Neural crest cell (in vitro differentiated cells): Measurements from ENCODE around the gene FYCO1. TPM values are rescaled to one million over a fixed set of nuclear protein-coding genes. Genes with fewer than 3 reads are reported as not detected.

Experiments
- DNase-seq: peaks from one replicate; pipeline ENCODE4 v3.0.0; 2021; ENCODE audit warnings: low read depth, mixed read lengths, low spot score
- H3K27ac Mint-ChIP-seq: one replicate; pipeline ENCODE4 v1.8.0; 2021; ENCODE audit warnings: mild to moderate bottlenecking, mixed read lengths; ENCODE audit not compliant: unreplicated experiment
- H3K27me3 Mint-ChIP-seq: 2 replicates; pipeline ENCODE4 v1.8.0; 2021; ENCODE audit warnings: low read depth, mild to moderate bottlenecking, mixed read lengths
- H3K36me3 Mint-ChIP-seq: 2 replicates; pipeline ENCODE4 v1.8.0; 2021; ENCODE audit warnings: low read depth, mild to moderate bottlenecking, mixed read lengths
- H3K4me1 Mint-ChIP-seq: 2 replicates; pipeline ENCODE4 v1.8.0; 2021; ENCODE audit warnings: mixed read lengths
- H3K4me3 Mint-ChIP-seq: one replicate; pipeline ENCODE4 v1.8.0; 2021; ENCODE audit warnings: mild to moderate bottlenecking, mixed read lengths
- H3K9me3 Mint-ChIP-seq: 2 replicates; pipeline ENCODE4 v1.8.0; 2021; ENCODE audit warnings: mixed read lengths
- CTCF ChIP-seq: fragments of 200-600 bp; sonication (generic); conservative IDR thresholded peaks from 2 replicates; pipeline ENCODE4 v1.5.0; 2021; ENCODE audit warnings: antibody characterized with exemption, mild to moderate bottlenecking
- total RNA-seq: library from RNA; stranded (reverse); gene quantifications from 2 replicates; pipeline ENCODE4 v1.2.1, GENCODE V29; 2021

FYCO1 gene
- total RNA-seq, 1 donor from 2014 or later, result 9.7 TPM

- no peaks in the 10 kb centered on the region for H3K27me3 Mint-ChIP-seq
- TF ChIP-seq CTCF, result no peak
- DNase-seq, result no peak
- H3K4me1 Mint-ChIP-seq, result no peaks in the 10 kb centered on the region
- no peaks in the 10 kb centered on the region for H3K9me3 Mint-ChIP-seq
- no peak overlapping the region for H3K4me3 Mint-ChIP-seq
- no peak overlapping the region for H3K27ac Mint-ChIP-seq
- H3K36me3 Mint-ChIP-seq, result peaks cover 5% of the 10 kb centered on the region
These were observed 55.4 kb downstream of the FYCO1 start for GRCh38 chr3:45940004-45940780.

GRCh38 chr3:45939341-45939771 is 56.3 kb downstream of the FYCO1 start:
- H3K9me3 Mint-ChIP-seq, result no peaks in the 10 kb centered on the region
- no peak for DNase-seq
- no peak overlapping the region for H3K27ac Mint-ChIP-seq
- no peak for TF ChIP-seq CTCF
- H3K4me1 Mint-ChIP-seq, result no peaks in the 10 kb centered on the region
- H3K36me3 Mint-ChIP-seq, result peaks cover 11% of the 10 kb centered on the region
- no peaks in the 10 kb centered on the region for H3K27me3 Mint-ChIP-seq
- no peak overlapping the region for H3K4me3 Mint-ChIP-seq

- H3K27ac Mint-ChIP-seq, result no peak overlapping the region
- H3K4me3 Mint-ChIP-seq, result no peak overlapping the region
- peaks cover 15% of the 10 kb centered on the region for H3K36me3 Mint-ChIP-seq
- peak; percentile 80 for DNase-seq
- no peaks in the 10 kb centered on the region for H3K4me1 Mint-ChIP-seq
- H3K9me3 Mint-ChIP-seq, result no peaks in the 10 kb centered on the region
- H3K27me3 Mint-ChIP-seq, result no peaks in the 10 kb centered on the region
- peak; percentile 89 for TF ChIP-seq CTCF
These were observed 56.8 kb downstream of the FYCO1 start for GRCh38 chr3:45938864-45939263.

GRCh38 chr3:45938043-45938435 is 57.6 kb downstream of the FYCO1 start:
- Mint-ChIP-seq H3K9me3 (no peaks in the 10 kb centered on the region), H3K4me3 (no peak overlapping the region), H3K4me1 (no peaks in the 10 kb centered on the region), H3K27me3 (no peaks in the 10 kb centered on the region), H3K27ac (no peak overlapping the region), H3K36me3 (peaks cover 16% of the 10 kb centered on the region)
- DNase-seq, result no peak
- TF ChIP-seq CTCF, result no peak

GRCh38 chr3:45937206-45938042 is 58.2 kb downstream of the FYCO1 start:
- H3K27me3 Mint-ChIP-seq, result no peaks in the 10 kb centered on the region
- no peak for TF ChIP-seq CTCF
- DNase-seq, result no peak
- no peaks in the 10 kb centered on the region for H3K9me3 Mint-ChIP-seq
- H3K4me1 Mint-ChIP-seq, result no peaks in the 10 kb centered on the region
- no peak overlapping the region for H3K27ac Mint-ChIP-seq
- H3K4me3 Mint-ChIP-seq, result no peak overlapping the region
- peaks cover 16% of the 10 kb centered on the region for H3K36me3 Mint-ChIP-seq
